Activated CD4-positive, alpha-beta T cell treated with anti-CD3 and anti-CD28 coated beads, Interleukin-2, amount 50 U/mL, for 1 hour (primary cell): ENCODE results near the gene CD55.

Experiments used
- DNase-seq: peaks from one replicate; pipeline ENCODE4 v3.0.0-alpha.2; 2020

CD55 gene

GRCh38 chr1:207321079-207321789 is at the start of gene CD55:
Gene CD55 (plus strand): TSS chr1:207321678. CDS start chr1:207321766, 88 bp downstream.
- DNase-seq, result peak; percentile 98

- no peak for DNase-seq
Measured at GRCh38 chr1:207274882-207275281, 46.6 kb upstream of the CD55 start.

- no peak for DNase-seq
Measured at GRCh38 chr1:207276465-207276864, 45.0 kb upstream of the CD55 start.

- no peak for DNase-seq
Measured at GRCh38 chr1:207277241-207277640, 44.2 kb upstream of the CD55 start.

GRCh38 chr1:207279652-207280051 is 41.8 kb upstream of the CD55 start:
- DNase-seq, result no peak

GRCh38 chr1:207280706-207281105 is 40.8 kb upstream of the CD55 start:
- no peak for DNase-seq

- DNase-seq, result no peak
Measured at GRCh38 chr1:207282058-207282457, 39.4 kb upstream of the CD55 start.

- no peak for DNase-seq
Measured at GRCh38 chr1:207282496-207283380, 38.7 kb upstream of the CD55 start.

- no peak for DNase-seq
Measured at GRCh38 chr1:207283421-207283820, 38.1 kb upstream of the CD55 start.

- DNase-seq, result no peak
Measured at GRCh38 chr1:207284209-207284897, 37.1 kb upstream of the CD55 start.

GRCh38 chr1:207286786-207287468 is 34.6 kb upstream of the CD55 start:
- DNase-seq, result no peak

GRCh38 chr1:207288315-207288714 is 33.2 kb upstream of the CD55 start:
- no peak for DNase-seq

- DNase-seq, result no peak
Measured at GRCh38 chr1:207289756-207290155, 31.7 kb upstream of the CD55 start.

GRCh38 chr1:207291723-207292122 is 29.8 kb upstream of the CD55 start:
- DNase-seq, result no peak

GRCh38 chr1:207298186-207298585 is 23.3 kb upstream of the CD55 start:
- DNase-seq, result no peak

GRCh38 chr1:207298636-207299398 is 22.7 kb upstream of the CD55 start:
- DNase-seq, result no peak

- no peak for DNase-seq
Measured at GRCh38 chr1:207300970-207301369, 20.5 kb upstream of the CD55 start.

GRCh38 chr1:207302618-207303393 is 18.7 kb upstream of the CD55 start:
- DNase-seq, result no peak

GRCh38 chr1:207304710-207305488 is 16.6 kb upstream of the CD55 start:
- DNase-seq, result no peak

- no peak for DNase-seq
Measured at GRCh38 chr1:207305489-207305873, 16.0 kb upstream of the CD55 start.

- no peak for DNase-seq
Measured at GRCh38 chr1:207306023-207306422, 15.5 kb upstream of the CD55 start.
